GM18858 (cell line): Measurements from ENCODE around the gene ATRNL1.
"Not testable (repeated sequence)": the region's sequence is repeated elsewhere in the genome, so short reads cannot be mapped to it uniquely, and the experiment has no call there.

Experiments used
- ATAC-seq: cut with Tn5 transposase; IDR thresholded peaks from one replicate; pipeline ENCODE4 v1.9.1; 2021; ENCODE audit not compliant: unreplicated experiment

The ATRNL1 gene

DNA sequence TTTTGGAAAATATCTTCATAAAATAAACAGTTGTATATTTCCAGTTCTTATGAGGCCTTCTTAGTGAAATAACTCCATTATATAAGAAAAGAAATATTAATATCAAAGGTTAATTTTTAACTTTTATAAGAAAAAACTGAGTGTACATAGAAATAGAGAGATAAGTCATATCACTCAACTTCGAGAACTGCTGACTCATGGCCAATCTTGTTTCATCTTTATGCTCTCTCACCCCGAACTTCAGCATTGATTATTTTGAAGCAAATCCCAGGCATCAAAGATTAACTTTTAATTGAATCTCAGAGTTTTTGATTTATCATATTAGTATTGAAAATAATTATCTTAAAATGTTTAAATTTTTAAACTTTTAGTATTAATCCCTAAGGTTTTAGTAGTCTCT lies 652.8 kb downstream of the ATRNL1 start:
- ATAC-seq = no peak

GRCh38 chr10:115747811-115748210 lies 654.6 kb downstream of the ATRNL1 start:
- no peak for ATAC-seq

DNA sequence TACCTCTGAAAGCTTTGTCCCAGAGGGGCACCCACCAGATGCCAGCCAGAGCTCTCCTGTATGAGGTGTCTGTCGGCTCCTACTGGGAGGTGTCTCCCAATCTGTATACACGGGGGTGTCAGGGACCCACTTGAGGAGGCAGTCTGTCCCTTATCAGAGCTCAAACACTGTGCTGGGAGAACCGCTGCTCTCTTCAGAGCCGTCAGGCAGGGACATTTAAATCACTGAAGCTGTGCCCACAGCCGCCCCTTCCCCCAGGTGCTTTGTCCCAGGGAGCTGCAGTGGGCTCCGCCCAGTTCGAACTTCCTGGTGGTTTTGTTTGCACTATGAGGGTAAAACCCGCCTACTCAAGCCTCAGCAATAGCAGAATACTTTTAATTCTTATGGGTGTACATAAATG lies 665.3 kb downstream of the ATRNL1 start:
- not testable (repeated sequence) for ATAC-seq

GRCh38 chr10:115760131-115760530 lies 667.0 kb downstream of the ATRNL1 start:
- no peak for ATAC-seq

DNA sequence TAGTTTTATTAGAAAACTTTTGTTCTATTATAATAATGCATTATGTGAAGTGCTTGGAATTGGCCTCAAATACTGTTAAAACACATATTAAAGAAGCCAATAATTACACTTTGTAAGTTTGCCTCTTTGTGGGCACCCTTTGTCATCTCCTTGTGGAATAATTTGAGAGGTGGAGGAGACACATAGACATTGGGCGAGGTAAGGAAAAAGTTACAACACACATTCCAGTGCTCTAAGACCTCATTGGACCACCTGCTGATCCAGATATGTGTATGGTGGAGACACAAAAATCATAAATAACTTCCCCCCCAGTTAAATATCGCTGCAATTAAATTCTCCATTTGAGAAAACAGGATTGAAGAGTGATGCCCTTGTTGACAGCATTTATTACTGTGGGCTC lies 668.0 kb downstream of the ATRNL1 start:
- no peak for ATAC-seq

GRCh38 chr10:115762029-115762428 lies 668.9 kb downstream of the ATRNL1 start:
- no peak for ATAC-seq

GRCh38 chr10:115771755-115772154 lies 678.6 kb downstream of the ATRNL1 start:
- ATAC-seq = no peak

DNA sequence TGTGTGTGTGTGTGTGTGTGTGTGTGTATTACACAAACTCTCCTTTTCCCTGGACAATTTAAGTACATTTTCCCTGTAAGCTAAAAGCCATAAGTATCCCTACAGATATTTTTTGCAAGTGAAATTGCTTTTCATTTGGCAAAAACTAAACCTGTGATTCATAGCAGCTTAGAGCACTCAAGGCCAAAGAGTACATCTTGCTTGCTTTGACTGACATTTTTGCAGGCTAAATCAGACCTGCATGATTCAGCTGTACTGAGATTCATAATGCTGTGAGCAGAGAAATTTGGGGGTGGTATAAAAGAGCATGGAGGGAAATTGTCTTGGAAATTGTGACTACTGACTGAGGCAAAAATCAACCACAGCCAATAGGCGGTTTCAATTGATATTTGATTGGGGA lies 679.4 kb downstream of the ATRNL1 start:
- ATAC-seq = no peak

GRCh38 chr10:115773832-115774231 lies 680.7 kb downstream of the ATRNL1 start:
- ATAC-seq = no peak

- ATAC-seq = no peak
Measured at GRCh38 chr10:115774721-115775120, 681.6 kb downstream of the ATRNL1 start.

DNA sequence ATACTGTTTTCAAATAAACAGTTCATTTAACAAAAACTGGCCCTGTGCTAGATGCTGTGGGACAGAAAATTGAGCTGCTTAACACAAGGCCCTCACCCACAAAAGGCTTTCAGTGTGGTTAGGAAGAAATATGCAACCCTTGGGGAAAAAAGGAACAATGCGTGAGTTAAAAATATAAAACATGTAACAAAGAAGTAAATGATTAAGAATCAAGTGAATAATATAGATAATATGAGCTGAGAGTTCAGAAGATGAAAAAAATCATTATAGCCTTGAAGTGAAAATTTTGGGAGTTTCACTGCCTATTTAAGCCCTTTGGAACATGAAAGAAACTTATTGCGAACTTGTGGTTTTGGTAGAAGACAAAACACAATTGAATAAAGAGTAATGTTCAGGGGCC lies 684.5 kb downstream of the ATRNL1 start:
- no peak for ATAC-seq

DNA sequence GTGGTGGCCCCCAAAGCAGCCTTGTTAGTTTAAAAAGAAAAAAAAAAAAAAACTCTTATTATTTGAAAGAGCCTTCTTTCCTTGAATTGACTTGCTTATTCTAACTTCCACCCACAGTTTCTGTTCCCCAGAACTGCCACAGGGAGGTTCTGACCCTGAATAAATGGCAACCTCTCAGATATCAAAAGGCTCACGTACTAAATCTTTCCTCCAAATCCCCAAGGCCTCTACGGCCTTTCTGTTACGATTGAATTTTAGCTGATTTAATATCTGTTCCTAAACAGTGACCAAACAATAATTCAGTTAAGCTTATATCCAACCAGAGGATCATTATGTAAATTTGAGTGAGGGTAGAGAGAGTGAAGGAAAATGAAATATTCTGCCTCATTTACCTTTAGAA lies 697.1 kb downstream of the ATRNL1 start:
- ATAC-seq = no peak

DNA sequence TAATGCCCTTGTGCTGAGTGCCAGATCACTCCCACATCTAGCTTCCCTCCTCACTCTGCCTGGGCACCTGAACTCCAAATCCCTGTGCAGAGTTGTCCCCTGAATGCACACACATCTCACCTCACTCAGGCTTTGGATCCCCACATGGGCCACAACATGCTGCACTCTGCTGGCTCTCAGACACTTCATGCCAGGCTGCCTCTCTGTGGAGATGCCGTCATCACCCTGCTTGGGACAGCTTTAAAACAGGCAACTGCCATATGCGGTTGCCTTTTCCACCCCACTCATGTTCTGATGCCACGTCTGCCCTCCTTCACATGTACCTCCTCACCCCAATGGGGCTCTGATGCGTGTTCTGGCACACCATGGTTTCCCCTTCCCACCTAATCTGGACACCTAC lies 702.8 kb downstream of the ATRNL1 start:
- ATAC-seq = no peak

- no peak for ATAC-seq
Measured at GRCh38 chr10:115801457-115801856, 708.3 kb downstream of the ATRNL1 start.

GRCh38 chr10:115801992-115802391 lies 708.8 kb downstream of the ATRNL1 start:
- ATAC-seq = no peak

- no peak for ATAC-seq
Measured at GRCh38 chr10:115802911-115803310, 709.7 kb downstream of the ATRNL1 start.

GRCh38 chr10:115814542-115814941 lies 721.4 kb downstream of the ATRNL1 start:
- ATAC-seq = no peak

DNA sequence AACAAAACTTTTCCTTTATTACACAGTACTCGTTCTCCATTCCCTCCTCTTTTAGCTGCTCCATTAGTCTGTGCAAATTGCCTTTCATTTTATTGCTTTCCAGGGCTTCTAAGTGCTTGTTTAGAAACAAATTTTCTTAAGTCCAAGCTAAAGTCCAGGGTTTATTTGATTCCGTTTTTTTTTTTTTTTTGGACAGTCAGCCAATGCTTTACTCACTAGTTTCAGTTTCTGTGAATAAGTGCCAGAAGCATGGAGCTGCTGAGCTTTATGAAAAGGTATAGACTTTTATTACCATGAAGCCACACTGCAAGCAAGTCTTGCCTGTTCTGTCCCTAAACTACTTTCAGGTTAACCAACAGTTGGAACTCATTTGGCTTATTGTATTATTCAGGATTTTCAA lies 724.8 kb downstream of the ATRNL1 start:
- no peak for ATAC-seq

GRCh38 chr10:115826396-115826795 lies 733.2 kb downstream of the ATRNL1 start:
- no peak for ATAC-seq

DNA sequence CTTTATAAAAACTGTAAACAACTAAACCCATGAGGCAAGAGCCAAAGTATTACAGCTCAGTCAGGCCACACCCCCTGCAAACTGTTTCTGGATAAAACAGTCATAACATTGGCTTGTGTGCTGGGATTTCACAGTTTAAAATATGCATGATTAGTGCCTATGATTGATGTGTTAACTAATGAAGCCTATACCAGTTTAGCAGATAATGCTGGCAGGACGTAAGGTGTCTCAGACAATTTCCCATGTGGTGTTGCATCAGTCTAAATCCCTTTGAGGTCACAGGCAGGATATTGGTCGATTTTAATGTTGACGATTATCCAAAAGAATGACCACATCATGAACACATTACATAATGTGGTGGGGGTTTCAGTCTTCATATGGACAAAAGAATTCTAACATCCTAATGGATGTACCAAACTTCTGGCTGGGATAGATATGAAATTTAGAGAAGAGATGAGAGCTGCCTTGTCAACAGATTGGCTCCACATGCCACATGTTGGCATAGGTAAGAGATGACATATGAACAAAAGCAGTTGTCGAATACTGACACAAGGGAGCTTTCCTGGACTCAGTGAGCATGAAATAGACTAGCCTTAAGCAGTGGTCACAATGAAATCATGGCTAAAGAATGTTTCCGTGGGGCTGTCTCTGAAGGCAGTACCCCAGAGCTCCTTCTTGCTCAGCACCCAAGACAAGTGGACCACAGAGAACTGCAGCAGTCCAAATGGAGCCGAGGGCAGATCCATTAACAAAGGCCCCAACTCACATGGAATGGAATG lies 734.3 kb downstream of the ATRNL1 start:
- ATAC-seq = no peak

- ATAC-seq = not testable (repeated sequence)
Measured at GRCh38 chr10:115828182-115828581, 735.0 kb downstream of the ATRNL1 start.

- no peak for ATAC-seq
Measured at GRCh38 chr10:115829521-115830205, 736.5 kb downstream of the ATRNL1 start.
